Measurements from ENCODE around the gene MYT1.
A peak's percentile ranks its signal among the peaks of the same experiment; 100 is the strongest.
"Not testable (repeated sequence)": the region's sequence is repeated elsewhere in the genome, so short reads cannot be mapped to it uniquely, and the experiment has no call there.

Gene MYT1

GRCh38 chr20:64177384-64177783 is 13.1 kb downstream of the MYT1 start:
- H3K4me3 ChIP-seq (ENCODE audit: severe bottlenecking), result no peak overlapping the region
- H3K36me3 ChIP-seq (ENCODE audit: low read depth), result no peaks in the 10 kb centered on the region
- DNase-seq (ENCODE audit: low spot score), result peak; percentile 72
- no peak for TF ChIP-seq CTCF (IDR thresholded peaks at IDR 0.05; ENCODE audit: poor library complexity, severe bottlenecking)
- H3K4me1 ChIP-seq (ENCODE audit: insufficient read depth, poor library complexity, severe bottlenecking), result no peaks in the 10 kb centered on the region
- H3K27me3 ChIP-seq (ENCODE audit: insufficient read depth, poor library complexity, severe bottlenecking), result peaks cover 8% of the 10 kb centered on the region
- no peak overlapping the region for H3K27ac ChIP-seq (ENCODE audit: poor library complexity, severe bottlenecking)
- H3K9me3 ChIP-seq (ENCODE audit: severe bottlenecking), result no peaks in the 10 kb centered on the region
- ATAC-seq (ENCODE audit: low read depth), result no peak

- Histone ChIP-seq H3K27me3 (ENCODE audit: insufficient read depth, poor library complexity, severe bottlenecking) (peaks cover 8% of the 10 kb centered on the region), H3K9me3 (ENCODE audit: severe bottlenecking) (no peaks in the 10 kb centered on the region), H3K36me3 (ENCODE audit: low read depth) (no peaks in the 10 kb centered on the region), H3K4me3 (ENCODE audit: severe bottlenecking) (no peak overlapping the region), H3K4me1 (ENCODE audit: insufficient read depth, poor library complexity, severe bottlenecking) (no peaks in the 10 kb centered on the region), H3K27ac (ENCODE audit: poor library complexity, severe bottlenecking) (no peak overlapping the region)
- ATAC-seq (ENCODE audit: low read depth) (no peak; the same call in 2 of the 3 replicates), DNase-seq (ENCODE audit: low spot score) (no peak)
- no peak for TF ChIP-seq CTCF (IDR thresholded peaks at IDR 0.05; ENCODE audit: poor library complexity, severe bottlenecking)
These were observed 13.5 kb downstream of the MYT1 start for GRCh38 chr20:64177787-64178186.

- not testable (repeated sequence) for H3K9me3 ChIP-seq (ENCODE audit: severe bottlenecking); H3K4me1 ChIP-seq (ENCODE audit: insufficient read depth, poor library complexity, severe bottlenecking); H3K4me3 ChIP-seq (ENCODE audit: severe bottlenecking); H3K36me3 ChIP-seq (ENCODE audit: low read depth); H3K27ac ChIP-seq (ENCODE audit: poor library complexity, severe bottlenecking); DNase-seq (ENCODE audit: low spot score); ATAC-seq (ENCODE audit: low read depth)
- H3K27me3 ChIP-seq (ENCODE audit: insufficient read depth, poor library complexity, severe bottlenecking), result peaks cover 18% of the 10 kb centered on the region
These were observed 14.7 kb downstream of the MYT1 start for GRCh38 chr20:64178925-64179324.

GRCh38 chr20:64179805-64180204 is 15.6 kb downstream of the MYT1 start:
- Histone ChIP-seq H3K27me3 (ENCODE audit: insufficient read depth, poor library complexity, severe bottlenecking) (peaks cover 18% of the 10 kb centered on the region), H3K4me1 (ENCODE audit: insufficient read depth, poor library complexity, severe bottlenecking) (no peaks in the 10 kb centered on the region), H3K36me3 (ENCODE audit: low read depth) (no peaks in the 10 kb centered on the region), H3K4me3 (ENCODE audit: severe bottlenecking) (no peak overlapping the region), H3K9me3 (ENCODE audit: severe bottlenecking) (no peaks in the 10 kb centered on the region), H3K27ac (ENCODE audit: poor library complexity, severe bottlenecking) (no peak overlapping the region)
- no peak for TF ChIP-seq CTCF (IDR thresholded peaks at IDR 0.05; ENCODE audit: poor library complexity, severe bottlenecking)
- no peak; the same call in 2 of the 3 replicates for ATAC-seq (ENCODE audit: low read depth)
- DNase-seq (ENCODE audit: low spot score), result no peak

GRCh38 chr20:64180673-64181072 is 16.4 kb downstream of the MYT1 start:
- H3K27ac ChIP-seq (ENCODE audit: poor library complexity, severe bottlenecking), result no peak overlapping the region
- ATAC-seq (ENCODE audit: low read depth), result no peak
- no peak for DNase-seq (ENCODE audit: low spot score)
- no peaks in the 10 kb centered on the region for H3K4me1 ChIP-seq (ENCODE audit: insufficient read depth, poor library complexity, severe bottlenecking)
- no peaks in the 10 kb centered on the region for H3K36me3 ChIP-seq (ENCODE audit: low read depth)
- TF ChIP-seq CTCF (IDR thresholded peaks at IDR 0.05; ENCODE audit: poor library complexity, severe bottlenecking), result no peak
- no peaks in the 10 kb centered on the region for H3K9me3 ChIP-seq (ENCODE audit: severe bottlenecking)
- no peak overlapping the region for H3K4me3 ChIP-seq (ENCODE audit: severe bottlenecking)
- H3K27me3 ChIP-seq (ENCODE audit: insufficient read depth, poor library complexity, severe bottlenecking), result peaks cover 18% of the 10 kb centered on the region

Data from RWPE2 (cell line).